Upper lobe of right lung (tissue), 1 donor: Measurements from ENCODE around the gene BLTP3B. TPM values are rescaled to one million over a fixed set of nuclear protein-coding genes. Genes with fewer than 3 reads are reported as not detected.

Experiments used
- ATAC-seq: fragments of 200-7000 bp; cut with Tn5 transposase; one replicate; pipeline ENCODE4 v1.9.1; 2020; ENCODE audit warnings: mild to moderate bottlenecking, moderate library complexity
- DNase-seq: peaks from one replicate; pipeline ENCODE4 v3.0.0-alpha.2; 2020
- H3K27ac ChIP-seq: fragments of 200-600 bp; one replicate; pipeline ENCODE4 v1.8.0; 2022
- H3K27me3 ChIP-seq: fragments of 200-600 bp; one replicate; pipeline ENCODE4 v1.8.0; 2022; ENCODE audit warnings: mild to moderate bottlenecking
- H3K36me3 ChIP-seq: fragments of 200-600 bp; one replicate; pipeline ENCODE4 v1.8.0; 2022
- H3K4me1 ChIP-seq: fragments of 200-600 bp; one replicate; pipeline ENCODE4 v1.8.0; 2022
- H3K4me3 ChIP-seq: fragments of 200-600 bp; one replicate; pipeline ENCODE4 v1.8.0; 2022; ENCODE audit warnings: mild to moderate bottlenecking
- H3K9me3 ChIP-seq: fragments of 200-600 bp; one replicate; pipeline ENCODE4 v1.8.0; 2022
- CTCF ChIP-seq: fragments of 200-600 bp; IDR thresholded peaks from one replicate; pipeline ENCODE4 v1.8.0; 2022; ENCODE audit warnings: antibody characterized with exemption
- intact Hi-C: fragments of 100-400 bp; cut with DNase I; formaldehyde crosslinking; loops from one replicate; pipeline ENCODE4 v1.11.0; 2022
- microRNA-seq: library from miRNA; unstranded; fragments of <30 nt; microRNA quantifications from one replicate; pipeline ENCODE4 v1.2.0, GENCODE V29; 2020; ENCODE audit warnings: borderline microRNAs expressed
- total RNA-seq: library from RNA; stranded (reverse); fragmentation: NEBNext Ultra II Directional; extraction: Animal tissue kit (Norgen Biotek cat#: 25700); gene quantifications from one replicate; pipeline ENCODE4 v1.2.1, GENCODE V29; 2021
- donor health status: DM: no; HTN: yes; CAD: no; lungs with severe emphysema.

BLTP3B gene
- total RNA-seq, 1 donor from 2014 or later, result 22.0 TPM

DNA sequence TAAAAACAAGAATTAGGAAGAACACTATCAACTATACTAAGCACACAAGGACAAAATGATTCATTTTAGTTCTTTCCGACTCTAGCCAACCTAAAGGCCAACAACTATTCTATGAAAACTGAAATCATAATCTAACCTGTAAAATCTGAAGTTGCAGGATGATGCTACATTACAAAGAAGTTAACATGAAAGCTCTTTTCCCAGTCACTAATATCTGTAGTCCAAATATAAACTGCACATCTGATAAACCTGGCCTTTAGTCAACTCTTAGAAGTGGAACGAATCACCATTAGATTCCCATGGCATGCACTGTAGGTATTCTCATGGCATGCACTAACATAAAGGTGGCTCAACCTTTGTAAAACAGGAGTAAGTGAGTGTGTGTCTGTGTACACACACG lies 41.7 kb downstream of the BLTP3B start:
- no peaks in the 10 kb centered on the region for H3K9me3 ChIP-seq
- TF ChIP-seq CTCF, result no peak
- ATAC-seq (no peak), DNase-seq (no peak)
- H3K4me1 ChIP-seq, result no peaks in the 10 kb centered on the region
- no peak overlapping the region for H3K27ac ChIP-seq
- intact Hi-C loops, result no loop called here
- no peaks in the 10 kb centered on the region for H3K27me3 ChIP-seq
- peaks cover 29% of the 10 kb centered on the region for H3K36me3 ChIP-seq
- H3K4me3 ChIP-seq, result no peak overlapping the region

Small RNAs within 50 kb of the gene (microRNA-seq; reads per million reads assigned to microRNA genes)
- gene MIR1827, result not detected

Other genes with a start within 250 kb of the BLTP3B start
- gene ANKS1B, start 157.9 kb downstream of the BLTP3B start, total RNA-seq, result 5.3 TPM
- 25.2 TPM for gene ACTR6, start 57.9 kb upstream of the BLTP3B start, total RNA-seq
- gene DEPDC4, start 124.2 kb upstream of the BLTP3B start, total RNA-seq, result 0.61 TPM
- 40.8 TPM for gene SCYL2, start 124.3 kb upstream of the BLTP3B start, total RNA-seq
- gene SLC17A8, start 214.2 kb upstream of the BLTP3B start, total RNA-seq, result 0.14 TPM